WTC11 (cell line): ENCODE results near the gene SLC19A2. TPM values are rescaled to one million over a fixed set of nuclear protein-coding genes. Genes with fewer than 3 reads are reported as not detected.

ENCODE experiments used
- ATAC-seq: fragments of 200-7000 bp; cut with Tn5 transposase; 2 replicates; pipeline ENCODE4 v1.10.0; 2021; ENCODE audit warnings: mild to moderate bottlenecking, moderate library complexity
- CTCF ChIA-PET: fragments of 300-600 bp; sonication (Branson Sonifier 250); formaldehyde crosslinking; loops from one replicate; lab custom pipeline; 2021; ENCODE audit warnings: antibody characterized with exemption; lab: Charles Lee
- POLR2A ChIA-PET: fragments of 350-600 bp; sonication (Branson Sonifier 250); formaldehyde crosslinking; loops from one replicate; lab custom pipeline; 2021; ENCODE audit warnings: antibody characterized with exemption; lab: Charles Lee
- DNase-seq: peaks from one replicate; pipeline ENCODE4 v3.0.0; 2021; ENCODE audit warnings: low spot score
- H3K27ac Mint-ChIP-seq: 2 replicates; pipeline ENCODE4 v1.8.0; 2021; ENCODE audit warnings: mixed read lengths
- H3K27me3 Mint-ChIP-seq: 2 replicates; pipeline ENCODE4 v1.8.0; 2021; ENCODE audit warnings: low read depth, mild to moderate bottlenecking, moderate library complexity, mixed read lengths
- H3K36me3 Mint-ChIP-seq: 2 replicates; pipeline ENCODE4 v1.8.0; 2021; ENCODE audit warnings: mixed read lengths
- H3K4me1 Mint-ChIP-seq: 2 replicates; pipeline ENCODE4 v1.8.0; 2022; ENCODE audit warnings: mixed read lengths
- H3K4me3 Mint-ChIP-seq: 2 replicates; pipeline ENCODE4 v1.8.0; 2021; ENCODE audit warnings: mild to moderate bottlenecking, moderate library complexity, mixed read lengths
- H3K9me3 Mint-ChIP-seq: 2 replicates; pipeline ENCODE4 v1.8.0; 2021; ENCODE audit warnings: mixed read lengths
- AR ChIP-seq: fragments of 250-450 bp; sonication (Bioruptor Pico); IDR thresholded peaks from 2 replicates; pipeline ENCODE4 v1.9.0; 2021; ENCODE audit warnings: mild to moderate bottlenecking
- ATF1 ChIP-seq: sonication (generic); formaldehyde crosslinking; IDR thresholded peaks from 2 replicates; pipeline ENCODE4 v1.8.1; 2023; ENCODE audit warnings: mild to moderate bottlenecking, moderate library complexity, missing genetic modification reagents
- ERG ChIP-seq: fragments of 250-450 bp; sonication (Bioruptor Pico); IDR thresholded peaks from 2 replicates; pipeline ENCODE4 v1.8.0; 2021; ENCODE audit warnings: mild to moderate bottlenecking
- ESRRA ChIP-seq: sonication (generic); formaldehyde crosslinking; IDR thresholded peaks from 2 replicates; pipeline ENCODE4 v1.8.1; 2022; ENCODE audit warnings: mild to moderate bottlenecking, missing genetic modification reagents, borderline replicate concordance
- HMGA2 ChIP-seq: fragments of 250-450 bp; sonication (Bioruptor Pico); IDR thresholded peaks from 2 replicates; pipeline ENCODE4 v1.4.0; 2021; ENCODE audit warnings: mild to moderate bottlenecking, moderate library complexity
- IRF1 ChIP-seq: sonication (generic); formaldehyde crosslinking; IDR thresholded peaks from 2 replicates; pipeline ENCODE4 v1.8.0; 2023; ENCODE audit warnings: missing genetic modification reagents
- IRF2 ChIP-seq: sonication (generic); formaldehyde crosslinking; IDR thresholded peaks from 2 replicates; pipeline ENCODE4 v1.8.0; 2022; ENCODE audit warnings: low read depth, missing genetic modification reagents, borderline replicate concordance
- JAZF1 ChIP-seq: fragments of 250-450 bp; sonication (Bioruptor Pico); IDR thresholded peaks from 2 replicates; pipeline ENCODE4 v1.9.0; 2021; ENCODE audit warnings: moderate library complexity, mild to moderate bottlenecking, inconsistent platforms
- JUN ChIP-seq: sonication (generic); formaldehyde crosslinking; IDR thresholded peaks from 2 replicates; pipeline ENCODE4 v1.8.0; 2023; ENCODE audit warnings: mild to moderate bottlenecking, missing genetic modification reagents
- KAT7 ChIP-seq: sonication (generic); formaldehyde crosslinking; IDR thresholded peaks from 2 replicates; pipeline ENCODE4 v1.8.1; 2023; ENCODE audit warnings: missing genetic modification reagents, mild to moderate bottlenecking, borderline replicate concordance
- MLX ChIP-seq: sonication (generic); formaldehyde crosslinking; IDR thresholded peaks from 2 replicates; pipeline ENCODE4 v1.8.1; 2023; ENCODE audit warnings: mild to moderate bottlenecking, missing genetic modification reagents, moderate library complexity
- NR2C2 ChIP-seq: sonication (generic); formaldehyde crosslinking; IDR thresholded peaks from 2 replicates; pipeline ENCODE4 v1.8.0; 2022; ENCODE audit warnings: mild to moderate bottlenecking, missing genetic modification reagents
- STAT6 ChIP-seq: sonication (generic); formaldehyde crosslinking; conservative IDR thresholded peaks from 2 replicates; pipeline ENCODE4 v1.8.1; 2023; ENCODE audit warnings: mild to moderate bottlenecking, low read depth, missing genetic modification reagents, moderate library complexity
- TEAD1 ChIP-seq: sonication (generic); formaldehyde crosslinking; IDR thresholded peaks from 2 replicates; pipeline ENCODE4 v1.8.0; 2022; ENCODE audit warnings: mild to moderate bottlenecking, missing genetic modification reagents
- USF1 ChIP-seq: sonication (generic); formaldehyde crosslinking; IDR thresholded peaks from 2 replicates; pipeline ENCODE4 v1.8.0; 2022; ENCODE audit warnings: mild to moderate bottlenecking, missing genetic modification reagents
- ZBTB43 ChIP-seq: sonication (generic); formaldehyde crosslinking; IDR thresholded peaks from 2 replicates; pipeline ENCODE4 v1.8.1; 2023; ENCODE audit warnings: mild to moderate bottlenecking, missing genetic modification reagents
- ZNF138 ChIP-seq: sonication (generic); formaldehyde crosslinking; conservative IDR thresholded peaks from 2 replicates; pipeline ENCODE4 v1.8.1; 2022; ENCODE audit warnings: mild to moderate bottlenecking, moderate library complexity, missing genetic modification reagents
- ZNF263 ChIP-seq: sonication (generic); formaldehyde crosslinking; IDR thresholded peaks from 2 replicates; pipeline ENCODE4 v1.8.1; 2022; ENCODE audit warnings: low read depth, mild to moderate bottlenecking, moderate library complexity, missing genetic modification reagents
- ZNF281 ChIP-seq: sonication (generic); formaldehyde crosslinking; IDR thresholded peaks from 2 replicates; pipeline ENCODE4 v1.8.0; 2023; ENCODE audit warnings: mild to moderate bottlenecking, missing genetic modification reagents
- ZNF396 ChIP-seq: fragments of 250-450 bp; sonication (Bioruptor Pico); IDR thresholded peaks from 2 replicates; pipeline ENCODE4 v1.8.0; 2021; ENCODE audit warnings: mild to moderate bottlenecking, moderate library complexity, borderline replicate concordance
- total RNA-seq: library from RNA; stranded (reverse); gene quantifications from 3 replicates; pipeline ENCODE4 v1.2.3, GENCODE V29; 2021

Gene SLC19A2
- total RNA-seq, 1 experiment from 2014 or later: 15.8 TPM

GRCh38 chr1:169421309-169421708 is 64.4 kb downstream of the SLC19A2 start (continued):
- TF ChIP-seq ATF1 (no peak), KAT7 (CRISPR knock-in tag) (no peak), ZNF263 (CRISPR knock-in tag) (no peak), IRF2 (CRISPR knock-in tag) (no peak), HMGA2 (CRISPR knock-in tag) (no peak), ZNF281 (CRISPR knock-in tag) (no peak), MLX (CRISPR knock-in tag) (no peak), ESRRA (CRISPR knock-in tag) (no peak)

- Mint-ChIP-seq H3K4me1 (no peaks in the 10 kb centered on the region), H3K9me3 (0 out of 2 replicates have a peak, but pooled peaks cover 9% of the 10 kb centered on the region), H3K27me3 (peaks cover 1% of the 10 kb centered on the region; the same call in 1 of the 2 replicates), H3K27ac (no peak overlapping the region), H3K36me3 (no peaks in the 10 kb centered on the region), H3K4me3 (no peak overlapping the region)
- DNase-seq (no peak), ATAC-seq (no peak)
- TF ChIP-seq ZBTB43: no peak
- no peak for TF ChIP-seq JAZF1 (CRISPR knock-in tag)
- no peak for TF ChIP-seq ERG (CRISPR knock-in tag)
- TF ChIP-seq JUN (CRISPR knock-in tag): no peak
- TF ChIP-seq ZNF396 (CRISPR knock-in tag): no peak
- no peak for TF ChIP-seq AR (CRISPR knock-in tag)
- no peak for TF ChIP-seq MLX (CRISPR knock-in tag)
- TF ChIP-seq USF1 (CRISPR knock-in tag): no peak
- no peak for TF ChIP-seq NR2C2 (CRISPR knock-in tag)
- TF ChIP-seq STAT6 (CRISPR knock-in tag): no peak
- TF ChIP-seq ZNF138 (CRISPR knock-in tag): no peak
- TF ChIP-seq TEAD1: no peak
- TF ChIP-seq ZNF263 (CRISPR knock-in tag): no peak
- no peak for TF ChIP-seq IRF1 (CRISPR knock-in tag)
- CTCF ChIA-PET: no interaction called here
- POLR2A ChIA-PET: no interaction called here
Measured at GRCh38 chr1:169414952-169415351, 70.8 kb downstream of the SLC19A2 start.
